ENCODE measurements around the gene JAKMIP1.

The JAKMIP1 gene

DNA sequence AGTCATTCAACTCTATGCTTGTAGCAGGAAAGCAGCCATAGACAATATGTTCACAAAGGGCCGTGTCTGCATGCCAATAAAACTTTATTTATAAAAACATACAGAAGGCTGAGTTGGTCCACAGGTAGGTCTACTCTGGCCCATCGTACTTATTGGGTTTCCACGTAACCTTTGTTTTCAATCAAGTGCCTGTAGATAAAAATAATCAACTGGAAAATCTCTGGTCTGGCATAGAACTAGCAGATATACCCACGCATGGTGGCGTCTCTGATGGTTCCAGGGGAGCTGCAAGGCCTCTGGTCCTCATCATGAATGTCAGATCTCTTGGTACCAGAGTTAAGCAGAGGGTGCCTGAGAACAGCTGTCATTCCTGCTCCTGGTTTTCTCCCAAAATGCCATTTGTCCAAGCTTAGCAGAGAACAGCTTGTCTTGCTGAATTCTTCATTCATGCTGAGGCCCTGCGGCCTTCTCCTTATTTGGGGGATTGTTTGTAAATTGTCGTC lies 31.4 kb upstream of the JAKMIP1 start:
- TF ChIP-seq FOXM1 (IDR thresholded peaks at IDR 0.05; ENCODE audit: borderline replicate concordance, low read depth) (no peak), TEAD4 (IDR thresholded peaks at IDR 0.05) (no peak)

DNA sequence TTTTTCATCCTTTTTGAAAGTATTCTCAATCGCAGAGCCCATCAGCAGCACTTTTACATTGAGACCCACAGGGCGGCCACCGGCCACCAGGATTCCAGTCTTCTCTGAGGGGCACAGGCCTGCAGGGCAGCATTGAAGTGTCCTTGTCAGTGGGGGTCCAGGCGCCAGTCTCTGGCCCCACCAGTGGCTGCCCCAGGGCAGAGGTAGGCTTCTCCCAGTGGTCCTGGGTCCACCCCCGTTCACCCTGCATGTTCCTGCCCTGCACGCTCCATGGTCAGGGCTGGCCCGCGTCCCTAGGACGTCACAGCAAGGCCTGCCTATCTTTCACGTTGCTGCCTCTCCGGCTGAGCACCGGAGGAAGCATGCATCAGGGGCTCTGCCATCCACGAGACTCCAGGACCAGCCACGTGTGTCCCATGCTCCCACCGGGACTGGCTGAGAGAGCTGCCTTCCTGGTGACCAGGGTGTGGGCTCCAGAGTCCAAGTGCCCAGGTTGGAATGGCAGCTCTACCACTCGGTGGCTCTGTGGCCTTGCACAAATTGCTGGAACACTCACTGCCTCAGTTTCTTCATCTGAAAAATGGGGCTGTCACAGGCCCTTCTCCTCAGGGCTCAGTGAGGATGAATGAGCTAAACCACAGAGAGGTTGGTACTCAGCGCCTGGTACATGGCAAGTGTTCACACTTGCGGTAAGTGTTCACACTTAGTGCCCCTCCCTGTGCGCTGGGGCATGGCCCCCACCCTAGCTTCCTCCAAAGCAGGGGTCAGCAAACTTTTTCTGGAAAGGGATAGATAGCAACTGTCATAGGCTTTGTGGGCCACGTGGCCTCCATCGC lies 30.7 kb upstream of the JAKMIP1 start:
- TF ChIP-seq NFIC (IDR thresholded peaks at IDR 0.05), result no peak
- TF ChIP-seq, protein P1, sequence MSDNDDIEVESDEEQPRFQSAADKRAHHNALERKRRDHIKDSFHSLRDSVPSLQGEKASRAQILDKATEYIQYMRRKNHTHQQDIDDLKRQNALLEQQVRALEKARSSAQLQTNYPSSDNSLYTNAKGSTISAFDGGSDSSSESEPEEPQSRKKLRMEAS (IDR thresholded peaks at IDR 0.05), result no peak
- no peak for TF ChIP-seq FOXM1 (IDR thresholded peaks at IDR 0.05; ENCODE audit: borderline replicate concordance, low read depth)
- no peak for TF ChIP-seq CEBPB (IDR thresholded peaks at IDR 0.05)
- TF ChIP-seq TCF12 (IDR thresholded peaks at IDR 0.05; ENCODE audit: low read depth), result no peak
- no peak for TF ChIP-seq TEAD4 (IDR thresholded peaks at IDR 0.05)
- TF ChIP-seq, protein P2, sequence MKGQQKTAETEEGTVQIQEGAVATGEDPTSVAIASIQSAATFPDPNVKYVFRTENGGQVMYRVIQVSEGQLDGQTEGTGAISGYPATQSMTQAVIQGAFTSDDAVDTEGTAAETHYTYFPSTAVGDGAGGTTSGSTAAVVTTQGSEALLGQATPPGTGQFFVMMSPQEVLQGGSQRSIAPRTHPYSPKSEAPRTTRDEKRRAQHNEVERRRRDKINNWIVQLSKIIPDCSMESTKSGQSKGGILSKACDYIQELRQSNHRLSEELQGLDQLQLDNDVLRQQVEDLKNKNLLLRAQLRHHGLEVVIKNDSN (IDR thresholded peaks at IDR 0.05), result no peak
- TF ChIP-seq EP300 (IDR thresholded peaks at IDR 0.05; ENCODE audit: borderline replicate concordance), result no peak
- TF ChIP-seq ZBTB7A (IDR thresholded peaks at IDR 0.05; ENCODE audit: low read depth), result no peak
- no peak for TF ChIP-seq RAD21 (IDR thresholded peaks at IDR 0.05; ENCODE audit: low read depth)
- TF ChIP-seq, protein P3, sequence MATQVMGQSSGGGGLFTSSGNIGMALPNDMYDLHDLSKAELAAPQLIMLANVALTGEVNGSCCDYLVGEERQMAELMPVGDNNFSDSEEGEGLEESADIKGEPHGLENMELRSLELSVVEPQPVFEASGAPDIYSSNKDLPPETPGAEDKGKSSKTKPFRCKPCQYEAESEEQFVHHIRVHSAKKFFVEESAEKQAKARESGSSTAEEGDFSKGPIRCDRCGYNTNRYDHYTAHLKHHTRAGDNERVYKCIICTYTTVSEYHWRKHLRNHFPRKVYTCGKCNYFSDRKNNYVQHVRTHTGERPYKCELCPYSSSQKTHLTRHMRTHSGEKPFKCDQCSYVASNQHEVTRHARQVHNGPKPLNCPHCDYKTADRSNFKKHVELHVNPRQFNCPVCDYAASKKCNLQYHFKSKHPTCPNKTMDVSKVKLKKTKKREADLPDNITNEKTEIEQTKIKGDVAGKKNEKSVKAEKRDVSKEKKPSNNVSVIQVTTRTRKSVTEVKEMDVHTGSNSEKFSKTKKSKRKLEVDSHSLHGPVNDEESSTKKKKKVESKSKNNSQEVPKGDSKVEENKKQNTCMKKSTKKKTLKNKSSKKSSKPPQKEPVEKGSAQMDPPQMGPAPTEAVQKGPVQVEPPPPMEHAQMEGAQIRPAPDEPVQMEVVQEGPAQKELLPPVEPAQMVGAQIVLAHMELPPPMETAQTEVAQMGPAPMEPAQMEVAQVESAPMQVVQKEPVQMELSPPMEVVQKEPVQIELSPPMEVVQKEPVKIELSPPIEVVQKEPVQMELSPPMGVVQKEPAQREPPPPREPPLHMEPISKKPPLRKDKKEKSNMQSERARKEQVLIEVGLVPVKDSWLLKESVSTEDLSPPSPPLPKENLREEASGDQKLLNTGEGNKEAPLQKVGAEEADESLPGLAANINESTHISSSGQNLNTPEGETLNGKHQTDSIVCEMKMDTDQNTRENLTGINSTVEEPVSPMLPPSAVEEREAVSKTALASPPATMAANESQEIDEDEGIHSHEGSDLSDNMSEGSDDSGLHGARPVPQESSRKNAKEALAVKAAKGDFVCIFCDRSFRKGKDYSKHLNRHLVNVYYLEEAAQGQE (IDR thresholded peaks at IDR 0.05; ENCODE audit: low read depth), result no peak
- no peak for TF ChIP-seq CREB1 (IDR thresholded peaks at IDR 0.05; ENCODE audit: low read depth)
- no peak for TF ChIP-seq TAF1 (IDR thresholded peaks at IDR 0.05; ENCODE audit: low read depth)
- no peak for TF ChIP-seq EGR1 (IDR thresholded peaks at IDR 0.05)
- no peak for TF ChIP-seq YY1 (IDR thresholded peaks at IDR 0.05; ENCODE audit: low read depth)

DNA sequence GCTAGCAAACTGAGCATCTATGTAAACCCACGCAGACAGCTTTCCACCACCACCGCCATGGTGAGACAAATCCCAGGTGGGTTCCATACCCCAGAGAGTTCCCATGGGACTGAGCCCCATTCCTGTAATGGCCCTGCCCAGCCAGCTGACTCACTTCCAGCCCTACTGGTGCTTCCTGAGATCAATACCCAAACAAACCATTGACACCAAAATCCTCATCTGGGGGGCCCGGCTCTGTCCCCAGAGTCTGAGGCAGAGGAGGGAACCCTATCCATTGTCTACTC lies 30.1 kb upstream of the JAKMIP1 start:
- no peak for TF ChIP-seq TAF1 (IDR thresholded peaks at IDR 0.05; ENCODE audit: low read depth)
- TF ChIP-seq, protein P2 (IDR thresholded peaks at IDR 0.05), result no peak
- TF ChIP-seq TEAD4 (IDR thresholded peaks at IDR 0.05), result no peak
- TF ChIP-seq NFIC (IDR thresholded peaks at IDR 0.05), result no peak
- no peak for TF ChIP-seq TCF12 (IDR thresholded peaks at IDR 0.05; ENCODE audit: low read depth)
- TF ChIP-seq, protein P1 (IDR thresholded peaks at IDR 0.05), result no peak

DNA sequence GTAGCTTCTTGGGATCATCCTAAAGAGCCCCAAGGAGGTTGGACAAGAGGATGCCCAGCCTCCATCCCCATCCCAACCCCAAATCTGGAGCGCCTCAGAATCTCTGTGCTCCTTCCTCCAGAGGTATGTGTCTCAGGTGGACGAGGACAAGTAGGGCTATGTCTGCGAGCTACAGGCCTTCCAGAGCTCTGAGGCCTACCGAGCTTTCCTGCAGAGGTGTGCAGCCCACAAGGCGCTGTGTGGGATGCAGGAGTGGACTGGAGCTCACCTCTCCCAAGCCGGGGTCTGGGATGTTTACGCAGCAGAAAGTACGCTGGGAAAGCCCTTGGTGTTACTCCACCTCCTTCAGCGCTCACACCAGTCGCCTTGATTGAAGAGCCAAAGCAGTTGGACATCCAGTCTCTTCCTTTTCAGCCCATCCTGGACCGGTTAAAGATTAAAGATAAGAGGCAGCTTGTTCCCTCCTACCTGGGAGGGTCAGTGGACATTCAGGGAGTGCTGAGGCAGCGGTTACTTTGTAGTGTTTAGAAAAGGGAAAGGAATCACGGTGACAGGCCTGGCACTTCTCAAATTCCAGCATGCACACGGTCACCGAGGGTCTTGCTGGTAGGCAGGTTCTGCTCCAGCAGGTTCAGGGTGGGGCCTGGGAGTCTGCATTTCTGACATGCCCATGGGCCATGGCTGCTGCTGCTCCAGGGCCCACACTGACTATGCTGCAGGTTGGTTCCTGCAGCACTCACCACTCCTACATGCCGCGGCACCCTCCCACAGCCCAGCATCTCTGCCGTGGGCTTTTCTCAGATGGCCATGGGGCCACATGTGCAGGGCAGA lies 29.5 kb upstream of the JAKMIP1 start:
- TF ChIP-seq RAD21 (IDR thresholded peaks at IDR 0.05; ENCODE audit: low read depth) (no peak), ZBTB7A (IDR thresholded peaks at IDR 0.05; ENCODE audit: low read depth) (no peak), NFIC (IDR thresholded peaks at IDR 0.05) (no peak), CEBPB (IDR thresholded peaks at IDR 0.05) (no peak), YY1 (IDR thresholded peaks at IDR 0.05; ENCODE audit: low read depth) (no peak), TAF1 (IDR thresholded peaks at IDR 0.05; ENCODE audit: low read depth) (no peak), TEAD4 (IDR thresholded peaks at IDR 0.05) (no peak), EP300 (IDR thresholded peaks at IDR 0.05; ENCODE audit: borderline replicate concordance) (no peak), TCF12 (IDR thresholded peaks at IDR 0.05; ENCODE audit: low read depth) (no peak), CREB1 (IDR thresholded peaks at IDR 0.05; ENCODE audit: low read depth) (no peak), FOXM1 (IDR thresholded peaks at IDR 0.05; ENCODE audit: borderline replicate concordance, low read depth) (no peak)
- TF ChIP-seq, protein P3 (IDR thresholded peaks at IDR 0.05; ENCODE audit: low read depth), result no peak
- TF ChIP-seq, protein P2 (IDR thresholded peaks at IDR 0.05), result no peak
- TF ChIP-seq, protein P1 (IDR thresholded peaks at IDR 0.05), result no peak

DNA sequence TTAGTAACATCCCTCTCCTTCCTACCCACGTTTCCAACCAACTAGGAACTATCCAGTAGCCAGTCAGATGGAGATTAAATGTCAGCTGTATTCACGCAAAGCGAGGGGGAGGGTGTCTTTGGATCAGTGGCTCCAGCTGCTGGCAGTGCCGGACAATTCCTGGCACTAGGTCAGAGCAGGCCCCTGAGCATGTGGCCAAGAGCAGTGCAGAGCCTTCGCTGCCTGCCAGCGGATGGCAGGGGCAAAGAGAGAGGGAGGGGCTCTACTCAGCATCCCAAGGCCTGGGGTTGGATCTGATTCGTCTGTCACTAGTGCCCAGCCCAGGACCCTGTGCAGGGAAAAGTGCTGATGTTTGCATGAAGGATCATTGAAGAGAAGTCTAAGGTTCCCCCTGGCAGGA lies 28.7 kb upstream of the JAKMIP1 start:
- no peak for TF ChIP-seq TAF1 (IDR thresholded peaks at IDR 0.05; ENCODE audit: low read depth)
- no peak for TF ChIP-seq CEBPB (IDR thresholded peaks at IDR 0.05)
- TF ChIP-seq, protein P1 (IDR thresholded peaks at IDR 0.05), result no peak
- no peak for TF ChIP-seq YY1 (IDR thresholded peaks at IDR 0.05; ENCODE audit: low read depth)
- no peak for TF ChIP-seq CREB1 (IDR thresholded peaks at IDR 0.05; ENCODE audit: low read depth)
